Measurements from ENCODE around the gene PPA2.

Gene PPA2

GRCh38 chr4:105504744-105505143 is 30.9 kb upstream of the PPA2 start:
- Mint-ChIP-seq H3K9me3 (no peaks in the 10 kb centered on the region), H3K27ac (no peak overlapping the region), H3K27me3 (ENCODE audit: low read depth) (no peaks in the 10 kb centered on the region), H3K4me3 (no peak overlapping the region), H3K4me1 (no peaks in the 10 kb centered on the region), H3K36me3 (ENCODE audit: low read depth) (no peaks in the 10 kb centered on the region)
- no peak for TF ChIP-seq CTCF (IDR thresholded peaks at IDR 0.05; ENCODE audit: unreplicated experiment in 3 of 3)

GRCh38 chr4:105503484-105503883 is 29.6 kb upstream of the PPA2 start:
- H3K27me3 Mint-ChIP-seq (ENCODE audit: low read depth) = no peaks in the 10 kb centered on the region
- no peak overlapping the region for H3K27ac Mint-ChIP-seq
- H3K4me3 Mint-ChIP-seq = no peak overlapping the region
- no peaks in the 10 kb centered on the region for H3K36me3 Mint-ChIP-seq (ENCODE audit: low read depth)
- no peaks in the 10 kb centered on the region for H3K4me1 Mint-ChIP-seq
- TF ChIP-seq CTCF (IDR thresholded peaks at IDR 0.05; ENCODE audit: unreplicated experiment in 3 of 3) = no peak
- H3K9me3 Mint-ChIP-seq = no peaks in the 10 kb centered on the region

GRCh38 chr4:105496899-105497298 is 23.0 kb upstream of the PPA2 start:
- H3K27ac Mint-ChIP-seq = no peak overlapping the region
- H3K4me1 Mint-ChIP-seq = no peaks in the 10 kb centered on the region
- no peaks in the 10 kb centered on the region for H3K36me3 Mint-ChIP-seq (ENCODE audit: low read depth)

GRCh38 chr4:105495667-105496066 is 21.8 kb upstream of the PPA2 start:
- no peak overlapping the region for H3K4me3 Mint-ChIP-seq
- H3K4me1 Mint-ChIP-seq = no peaks in the 10 kb centered on the region
- TF ChIP-seq CTCF (IDR thresholded peaks at IDR 0.05; ENCODE audit: unreplicated experiment in 3 of 3) = no peak
- H3K36me3 Mint-ChIP-seq (ENCODE audit: low read depth) = no peaks in the 10 kb centered on the region
- peaks cover 4% of the 10 kb centered on the region for H3K27me3 Mint-ChIP-seq (ENCODE audit: low read depth)
- peaks cover 8% of the 10 kb centered on the region for H3K9me3 Mint-ChIP-seq
- H3K27ac Mint-ChIP-seq = no peak overlapping the region

More at GRCh38 chr4:105496899-105497298, 23.0 kb upstream of the PPA2 start:
- H3K4me3 Mint-ChIP-seq = no peak overlapping the region
- H3K9me3 Mint-ChIP-seq = peaks cover 8% of the 10 kb centered on the region
- peak in 1 of 3 experiments; percentile 13 for TF ChIP-seq CTCF (IDR thresholded peaks at IDR 0.05; ENCODE audit: unreplicated experiment in 3 of 3)
- H3K27me3 Mint-ChIP-seq (ENCODE audit: low read depth) = peaks cover 4% of the 10 kb centered on the region

GRCh38 chr4:105490523-105490922 is 16.7 kb upstream of the PPA2 start:
- Mint-ChIP-seq H3K4me1 (no peaks in the 10 kb centered on the region), H3K27me3 (ENCODE audit: low read depth) (peaks cover 4% of the 10 kb centered on the region), H3K4me3 (peak overlapping the region in 1 of 3 experiments; percentile 7), H3K27ac (peak overlapping the region; percentile 97 to 98 (median 98)), H3K36me3 (ENCODE audit: low read depth) (no peaks in the 10 kb centered on the region), H3K9me3 (peaks cover 13% of the 10 kb centered on the region)
- TF ChIP-seq CTCF (IDR thresholded peaks at IDR 0.05; ENCODE audit: unreplicated experiment in 3 of 3) = no peak

GRCh38 chr4:105483840-105484239 is 10.0 kb upstream of the PPA2 start:
- H3K27me3 Mint-ChIP-seq (ENCODE audit: low read depth) = no peaks in the 10 kb centered on the region
- no peak overlapping the region for H3K27ac Mint-ChIP-seq
- no peak for TF ChIP-seq CTCF (IDR thresholded peaks at IDR 0.05; ENCODE audit: unreplicated experiment in 3 of 3)
- no peak overlapping the region for H3K4me3 Mint-ChIP-seq
- no peaks in the 10 kb centered on the region for H3K36me3 Mint-ChIP-seq (ENCODE audit: low read depth)
- H3K4me1 Mint-ChIP-seq = no peaks in the 10 kb centered on the region
- peaks cover 6% of the 10 kb centered on the region for H3K9me3 Mint-ChIP-seq
